Vagina (tissue), 2 donors: ENCODE data around the gene USP46. TPM values are rescaled to one million over a fixed set of nuclear protein-coding genes. Genes with fewer than 3 reads are reported as not detected.

ENCODE experiments used
- DNase-seq, 2 donors: peaks; one replicate each; pipeline ENCODE4 v3.0.0-alpha.2; 2017; ENCODE audit errors: extremely low spot score in 2 of 2
- H3K27ac ChIP-seq: fragments of 200-600 bp; sonication (generic); one replicate; pipeline ENCODE4 v1.5.1; 2019
- H3K27me3 ChIP-seq: fragments of 200-600 bp; sonication (generic); one replicate; pipeline ENCODE4 v1.5.1; 2019
- H3K36me3 ChIP-seq, 2 donors: fragments of 200-600 bp; sonication (generic); one replicate each; pipeline ENCODE4 v1.5.1; 2017 to 2019
- H3K4me1 ChIP-seq: fragments of 200-600 bp; sonication (generic); one replicate; pipeline ENCODE4 v1.5.1; 2019
- H3K4me3 ChIP-seq, 2 donors: fragments of 200-600 bp; sonication (generic); 1 replicate in 1 of 2; 2 replicates in 1 of 2; pipeline ENCODE4 v1.5.1; 2016 to 2019
- H3K9me3 ChIP-seq: fragments of 200-600 bp; sonication (generic); one replicate; pipeline ENCODE4 v1.5.1; 2019
- POLR2A ChIP-seq, 2 donors: fragments of 450-650 bp; IDR thresholded peaks; one replicate each; pipeline ENCODE4 v1.6.1; 2017; ENCODE audit warnings: antibody characterized with exemption in 2 of 2, mild to moderate bottlenecking in 2 of 2, moderate library complexity in 2 of 2
- POLR2AphosphoS5 ChIP-seq, 2 donors: sonication (generic); formaldehyde crosslinking; IDR thresholded peaks; one replicate each; pipeline ENCODE4 v1.9.0; 2017; ENCODE audit warnings: antibody characterized with exemption in 2 of 2, mild to moderate bottlenecking in 2 of 2, low read depth in 1 of 2; ENCODE audit not compliant: insufficient read depth in 1 of 2
- intact Hi-C: fragments of 100-400 bp; cut with DNase I; formaldehyde crosslinking; loops from one replicate; pipeline ENCODE4 v1.15.1; 2023
- total RNA-seq: library from RNA; depleted of rRNA; stranded (reverse); fragments of >200 nt; gene quantifications from one replicate; pipeline ENCODE4 v1.2.3, GENCODE V29; 2016
- TF ChIP-seq, protein P1 (sequence below), 3 experiments: fragments of 450-650 bp in 2 of 3; fragments of 200-600 bp in 1 of 3; sonication (generic) in 1 of 3; IDR thresholded peaks; one replicate each; pipeline ENCODE4 v1.5.1; 2017 to 2019; ENCODE audit warnings: antibody characterized with exemption in 3 of 3, mild to moderate bottlenecking in 2 of 3, moderate library complexity in 2 of 3

The USP46 gene
- total RNA-seq, 1 donor from 2014 or later: 10.6 TPM

DNA sequence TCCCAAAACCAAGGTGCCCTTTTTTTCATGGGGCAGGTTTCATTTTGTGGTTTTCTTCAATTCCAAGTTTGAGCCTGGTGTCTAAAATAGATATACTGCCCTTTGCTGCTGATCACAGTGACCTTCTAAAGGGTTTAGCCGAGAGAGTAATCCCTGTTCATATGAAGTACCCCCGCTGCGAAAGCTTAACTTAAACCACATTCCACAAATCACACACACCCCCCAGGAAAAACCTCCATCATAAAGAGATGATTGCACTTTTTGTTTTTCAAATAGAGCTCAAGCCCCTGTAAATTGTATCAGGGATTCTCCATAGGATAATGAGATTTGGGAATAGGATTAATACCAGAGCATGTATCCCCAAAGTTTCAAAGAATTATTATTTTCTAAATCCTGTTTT lies 90.8 kb downstream of the USP46 start:
- H3K4me1 ChIP-seq: no peaks in the 10 kb centered on the region
- no peak for TF ChIP-seq POLR2AphosphoS5 (IDR thresholded peaks at IDR 0.05; ENCODE audit: insufficient read depth in 1 of 2, low read depth in 1 of 2)
- TF ChIP-seq, protein P1, sequence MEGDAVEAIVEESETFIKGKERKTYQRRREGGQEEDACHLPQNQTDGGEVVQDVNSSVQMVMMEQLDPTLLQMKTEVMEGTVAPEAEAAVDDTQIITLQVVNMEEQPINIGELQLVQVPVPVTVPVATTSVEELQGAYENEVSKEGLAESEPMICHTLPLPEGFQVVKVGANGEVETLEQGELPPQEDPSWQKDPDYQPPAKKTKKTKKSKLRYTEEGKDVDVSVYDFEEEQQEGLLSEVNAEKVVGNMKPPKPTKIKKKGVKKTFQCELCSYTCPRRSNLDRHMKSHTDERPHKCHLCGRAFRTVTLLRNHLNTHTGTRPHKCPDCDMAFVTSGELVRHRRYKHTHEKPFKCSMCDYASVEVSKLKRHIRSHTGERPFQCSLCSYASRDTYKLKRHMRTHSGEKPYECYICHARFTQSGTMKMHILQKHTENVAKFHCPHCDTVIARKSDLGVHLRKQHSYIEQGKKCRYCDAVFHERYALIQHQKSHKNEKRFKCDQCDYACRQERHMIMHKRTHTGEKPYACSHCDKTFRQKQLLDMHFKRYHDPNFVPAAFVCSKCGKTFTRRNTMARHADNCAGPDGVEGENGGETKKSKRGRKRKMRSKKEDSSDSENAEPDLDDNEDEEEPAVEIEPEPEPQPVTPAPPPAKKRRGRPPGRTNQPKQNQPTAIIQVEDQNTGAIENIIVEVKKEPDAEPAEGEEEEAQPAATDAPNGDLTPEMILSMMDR (IDR thresholded peaks at IDR 0.05): no peak
- TF ChIP-seq POLR2A (IDR thresholded peaks at IDR 0.05): no peak
- H3K4me3 ChIP-seq: no peak overlapping the region
- H3K27me3 ChIP-seq: no peaks in the 10 kb centered on the region
- no peaks in the 10 kb centered on the region for H3K9me3 ChIP-seq
- intact Hi-C loops: no loop called here
- H3K36me3 ChIP-seq: no peaks in the 10 kb centered on the region
- H3K27ac ChIP-seq: no peak overlapping the region
- no peak for DNase-seq

DNA sequence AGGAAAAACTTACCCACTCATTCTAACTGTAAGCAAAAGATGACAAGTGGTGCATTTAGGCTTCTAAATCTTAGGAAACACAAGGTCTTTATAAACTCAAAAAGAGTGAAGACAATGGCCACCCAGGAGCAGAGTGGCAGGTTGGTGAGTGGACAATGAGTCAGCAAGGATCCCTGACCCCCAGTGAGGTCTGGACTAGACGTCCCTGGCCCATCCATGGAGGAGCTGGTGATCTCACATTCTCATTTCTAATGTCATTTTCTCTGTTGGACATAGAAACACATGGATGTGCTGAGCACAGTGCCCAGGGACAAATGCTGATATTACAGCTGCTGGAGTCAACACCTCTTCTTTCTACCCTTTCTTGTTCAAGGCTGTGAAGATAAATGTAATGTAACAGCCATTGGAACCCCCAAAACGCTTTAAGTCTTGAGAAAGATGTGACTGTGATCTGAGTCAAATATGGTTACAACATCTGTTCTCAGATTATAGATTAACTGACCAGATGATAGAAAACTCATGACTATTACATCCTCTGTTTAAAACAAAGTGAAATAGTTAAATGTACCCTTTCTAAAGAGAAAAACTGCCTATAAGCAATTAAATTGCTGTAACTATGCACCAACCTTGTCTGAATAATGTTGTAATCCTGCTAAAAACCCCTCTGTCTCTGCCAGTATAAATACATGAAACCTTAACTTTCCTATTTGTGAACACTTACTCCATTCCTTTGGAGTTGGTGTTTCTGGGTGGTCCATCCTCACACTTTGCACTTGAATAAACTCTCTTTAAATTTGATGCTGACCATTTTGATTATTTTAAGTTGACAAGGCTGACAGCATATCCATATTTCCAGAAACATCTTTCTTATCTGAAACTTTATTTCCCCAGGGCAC lies 92.7 kb downstream of the USP46 start:
- Histone ChIP-seq H3K27ac (no peak overlapping the region), H3K36me3 (no peaks in the 10 kb centered on the region), H3K4me1 (no peaks in the 10 kb centered on the region), H3K27me3 (no peaks in the 10 kb centered on the region), H3K4me3 (no peak overlapping the region), H3K9me3 (no peaks in the 10 kb centered on the region)
- intact Hi-C loops: no loop called here
- DNase-seq: no peak
- TF ChIP-seq POLR2A (IDR thresholded peaks at IDR 0.05) (no peak), POLR2AphosphoS5 (IDR thresholded peaks at IDR 0.05; ENCODE audit: insufficient read depth in 1 of 2, low read depth in 1 of 2) (no peak)
- TF ChIP-seq, protein P1 (IDR thresholded peaks at IDR 0.05): no peak

DNA sequence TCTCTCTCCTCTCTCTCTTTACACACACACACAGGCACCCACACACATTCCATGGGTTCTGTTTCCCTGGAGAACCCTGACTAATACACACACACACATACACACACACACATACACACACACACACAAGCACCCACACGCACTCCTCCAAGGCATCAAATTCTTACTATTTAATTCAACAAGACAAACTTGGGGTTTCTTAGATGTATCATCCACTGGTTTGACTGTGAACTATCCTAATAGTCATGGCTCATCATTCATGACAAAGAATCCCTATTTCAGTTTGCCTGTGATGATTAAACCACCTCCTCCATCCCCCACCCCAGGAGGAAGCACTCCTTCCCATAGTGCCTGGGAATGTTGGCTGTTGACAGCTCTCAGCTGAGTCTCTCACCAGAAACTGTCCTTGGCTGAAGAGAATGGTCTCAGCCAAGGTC lies 98.2 kb downstream of the USP46 start:
- intact Hi-C loops: no loop called here
- Histone ChIP-seq H3K4me3 (no peak overlapping the region), H3K27ac (no peak overlapping the region)

DNA sequence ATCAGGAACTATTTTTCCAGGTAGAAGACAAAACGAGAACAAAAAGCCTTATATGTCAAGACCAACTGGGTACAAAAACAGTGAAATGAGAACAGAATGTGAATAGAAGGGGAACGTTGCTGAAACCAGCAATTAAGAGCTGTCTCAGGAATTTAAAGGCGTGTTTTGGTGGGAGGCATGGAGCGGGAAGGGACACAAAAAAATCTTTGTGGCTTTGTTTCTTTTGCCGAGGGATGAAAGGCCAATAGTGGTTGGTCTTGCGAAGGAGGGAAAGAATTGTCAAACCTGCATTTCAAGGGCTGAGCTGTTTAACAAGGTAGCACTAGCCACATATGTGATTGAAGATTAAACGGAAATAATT lies 103.8 kb downstream of the USP46 start:
- Histone ChIP-seq H3K27me3 (no peaks in the 10 kb centered on the region), H3K4me1 (peaks cover 6% of the 10 kb centered on the region), H3K4me3 (no peak overlapping the region), H3K36me3 (no peaks in the 10 kb centered on the region), H3K9me3 (no peaks in the 10 kb centered on the region), H3K27ac (no peak overlapping the region)
- intact Hi-C loops: no loop called here
- no peak for DNase-seq
- TF ChIP-seq POLR2AphosphoS5 (IDR thresholded peaks at IDR 0.05; ENCODE audit: insufficient read depth in 1 of 2, low read depth in 1 of 2) (no peak), POLR2A (IDR thresholded peaks at IDR 0.05) (no peak)
- TF ChIP-seq, protein P1 (IDR thresholded peaks at IDR 0.05): no peak

More for the DNA sequence above, 98.2 kb downstream of the USP46 start:
- Histone ChIP-seq H3K9me3 (no peaks in the 10 kb centered on the region), H3K27me3 (no peaks in the 10 kb centered on the region), H3K4me1 (no peaks in the 10 kb centered on the region), H3K36me3 (no peaks in the 10 kb centered on the region)
- no peak for DNase-seq
- TF ChIP-seq POLR2AphosphoS5 (IDR thresholded peaks at IDR 0.05; ENCODE audit: insufficient read depth in 1 of 2, low read depth in 1 of 2) (no peak), POLR2A (IDR thresholded peaks at IDR 0.05) (no peak)
- TF ChIP-seq, protein P1 (IDR thresholded peaks at IDR 0.05): no peak
